SK-N-SH (cell line): ENCODE data around the gene KRTAP4-16.
"Not testable (repeated sequence)": the region's sequence is repeated elsewhere in the genome, so short reads cannot be mapped to it uniquely, and the experiment has no call there.

ENCODE experiments used
- EP300 ChIP-seq, 2 experiments: IDR thresholded peaks; 2 replicates each; pipeline versions ENCODE4 v1.4.0 to v1.6.1; 2012; ENCODE audit warnings: borderline replicate concordance in 1 of 2, low read depth in 1 of 2, low read length in 1 of 2
- JUND ChIP-seq: IDR thresholded peaks from 2 replicates; pipeline ENCODE4 v1.4.0; 2012
- MEF2A ChIP-seq: IDR thresholded peaks from 2 replicates; pipeline ENCODE4 v1.4.0; 2012; ENCODE audit warnings: low read depth, borderline replicate concordance
- POLR2AphosphoS5 ChIP-seq: IDR thresholded peaks from 2 replicates; pipeline ENCODE4 v1.6.1; 2012; ENCODE audit warnings: low read depth, low read length
- RAD21 ChIP-seq: IDR thresholded peaks from 2 replicates; pipeline ENCODE4 v1.6.1; 2012; ENCODE audit warnings: mild to moderate bottlenecking, low read length
- TAF1 ChIP-seq: IDR thresholded peaks from 2 replicates; pipeline ENCODE4 v1.6.1; 2012; ENCODE audit warnings: low read depth, mild to moderate bottlenecking, low read length, moderate library complexity, borderline replicate concordance
- USF2 ChIP-seq: fragments of 150-350 bp; IDR thresholded peaks from 2 replicates; pipeline ENCODE4 v1.6.1; 2017; ENCODE audit warnings: antibody characterized with exemption, low read length, low read depth, borderline replicate concordance
- ZBTB33 ChIP-seq: IDR thresholded peaks from 2 replicates; pipeline ENCODE4 v1.4.0; 2012; ENCODE audit warnings: low read depth, borderline replicate concordance
- TF ChIP-seq, protein P1 (sequence below): fragments of 200-600 bp; sonication (generic); IDR thresholded peaks from 2 replicates; pipeline ENCODE4 v1.6.1; 2017; ENCODE audit warnings: antibody characterized with exemption, mild to moderate bottlenecking, moderate library complexity

DNA sequence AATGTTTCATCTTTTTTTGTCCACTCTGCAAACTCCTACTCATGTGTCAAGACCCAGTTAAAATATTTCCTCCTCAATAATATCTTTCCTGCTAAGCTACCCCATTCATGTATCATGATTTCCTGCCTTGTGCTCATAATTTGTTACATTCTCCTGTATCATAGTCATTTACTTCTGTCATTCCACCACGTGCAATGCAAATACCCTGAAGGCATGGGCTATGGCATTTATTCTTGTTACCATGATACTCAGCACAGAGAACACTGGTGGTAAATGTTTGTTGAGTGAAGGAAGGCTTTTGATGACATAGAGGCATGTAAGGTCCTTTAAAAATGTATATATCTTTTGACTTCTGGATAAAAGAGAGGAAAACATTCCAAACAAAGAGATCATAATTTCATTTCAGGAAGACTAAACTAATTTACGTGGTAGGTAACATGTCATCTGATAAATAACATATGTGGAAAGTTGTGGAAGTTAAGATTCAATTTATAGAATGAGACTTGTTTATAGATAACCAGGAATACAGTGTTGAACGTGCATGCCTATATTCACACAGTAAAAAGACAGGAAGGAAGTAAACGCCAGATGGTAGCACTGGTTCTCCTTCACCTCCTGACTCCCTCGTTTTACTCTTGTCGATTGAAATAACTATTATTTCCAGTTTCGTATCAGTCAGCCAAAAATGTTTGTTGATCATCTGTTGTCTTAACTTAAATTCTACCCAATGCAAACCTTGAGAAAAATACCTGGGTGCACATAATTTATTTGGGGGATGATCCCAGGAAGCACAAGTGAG, 2.1 kb downstream of the KRTAP4-16 start:
- TF ChIP-seq, protein P1, sequence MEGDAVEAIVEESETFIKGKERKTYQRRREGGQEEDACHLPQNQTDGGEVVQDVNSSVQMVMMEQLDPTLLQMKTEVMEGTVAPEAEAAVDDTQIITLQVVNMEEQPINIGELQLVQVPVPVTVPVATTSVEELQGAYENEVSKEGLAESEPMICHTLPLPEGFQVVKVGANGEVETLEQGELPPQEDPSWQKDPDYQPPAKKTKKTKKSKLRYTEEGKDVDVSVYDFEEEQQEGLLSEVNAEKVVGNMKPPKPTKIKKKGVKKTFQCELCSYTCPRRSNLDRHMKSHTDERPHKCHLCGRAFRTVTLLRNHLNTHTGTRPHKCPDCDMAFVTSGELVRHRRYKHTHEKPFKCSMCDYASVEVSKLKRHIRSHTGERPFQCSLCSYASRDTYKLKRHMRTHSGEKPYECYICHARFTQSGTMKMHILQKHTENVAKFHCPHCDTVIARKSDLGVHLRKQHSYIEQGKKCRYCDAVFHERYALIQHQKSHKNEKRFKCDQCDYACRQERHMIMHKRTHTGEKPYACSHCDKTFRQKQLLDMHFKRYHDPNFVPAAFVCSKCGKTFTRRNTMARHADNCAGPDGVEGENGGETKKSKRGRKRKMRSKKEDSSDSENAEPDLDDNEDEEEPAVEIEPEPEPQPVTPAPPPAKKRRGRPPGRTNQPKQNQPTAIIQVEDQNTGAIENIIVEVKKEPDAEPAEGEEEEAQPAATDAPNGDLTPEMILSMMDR, result not testable (repeated sequence)
- not testable (repeated sequence) for TF ChIP-seq USF2; ZBTB33; POLR2AphosphoS5; TAF1; RAD21; EP300 (IDR thresholded peaks at IDR 0.05; ENCODE audit: borderline replicate concordance in 1 of 2, low read depth in 1 of 2, low read length in 1 of 2); MEF2A; JUND
